ENCODE data around the gene RAP1A. TPM values are rescaled to one million over a fixed set of nuclear protein-coding genes. Genes with fewer than 3 reads are reported as not detected.

RAP1A gene
- total RNA-seq, 2 donors from 2014 or later, result 28.5 to 35.0 TPM

DNA sequence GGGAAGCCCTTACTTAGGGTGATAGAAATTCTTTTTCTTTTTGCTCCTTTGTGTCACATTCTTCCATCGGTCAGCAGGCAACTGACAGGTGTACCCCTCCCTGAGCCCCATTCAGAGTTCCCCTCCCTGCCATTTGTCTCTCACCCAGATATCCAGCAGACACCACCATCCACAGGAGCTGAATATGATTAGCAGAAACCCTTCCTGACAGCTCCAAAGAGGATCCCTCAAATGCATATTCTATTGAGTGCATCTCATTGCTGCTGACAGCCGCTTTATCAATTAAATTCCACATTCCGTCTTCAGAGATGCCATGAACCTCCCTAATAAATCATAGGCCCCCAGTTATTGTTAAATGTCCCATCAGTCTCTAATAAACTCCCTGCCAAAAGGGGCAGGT, 130.0 kb downstream of the RAP1A start:
- Mint-ChIP-seq H3K36me3 (ENCODE audit: low read depth) (no peaks in the 10 kb centered on the region), H3K4me3 (no peak overlapping the region), H3K9me3 (no peaks in the 10 kb centered on the region), H3K27me3 (ENCODE audit: insufficient read depth) (peaks cover 7% of the 10 kb centered on the region), H3K4me1 (peaks cover 3% of the 10 kb centered on the region), H3K27ac (no peak overlapping the region)
- no peak overlapping the region for H3K4me3 ChIP-seq (ENCODE audit: low read length)
- TF ChIP-seq, protein P1, sequence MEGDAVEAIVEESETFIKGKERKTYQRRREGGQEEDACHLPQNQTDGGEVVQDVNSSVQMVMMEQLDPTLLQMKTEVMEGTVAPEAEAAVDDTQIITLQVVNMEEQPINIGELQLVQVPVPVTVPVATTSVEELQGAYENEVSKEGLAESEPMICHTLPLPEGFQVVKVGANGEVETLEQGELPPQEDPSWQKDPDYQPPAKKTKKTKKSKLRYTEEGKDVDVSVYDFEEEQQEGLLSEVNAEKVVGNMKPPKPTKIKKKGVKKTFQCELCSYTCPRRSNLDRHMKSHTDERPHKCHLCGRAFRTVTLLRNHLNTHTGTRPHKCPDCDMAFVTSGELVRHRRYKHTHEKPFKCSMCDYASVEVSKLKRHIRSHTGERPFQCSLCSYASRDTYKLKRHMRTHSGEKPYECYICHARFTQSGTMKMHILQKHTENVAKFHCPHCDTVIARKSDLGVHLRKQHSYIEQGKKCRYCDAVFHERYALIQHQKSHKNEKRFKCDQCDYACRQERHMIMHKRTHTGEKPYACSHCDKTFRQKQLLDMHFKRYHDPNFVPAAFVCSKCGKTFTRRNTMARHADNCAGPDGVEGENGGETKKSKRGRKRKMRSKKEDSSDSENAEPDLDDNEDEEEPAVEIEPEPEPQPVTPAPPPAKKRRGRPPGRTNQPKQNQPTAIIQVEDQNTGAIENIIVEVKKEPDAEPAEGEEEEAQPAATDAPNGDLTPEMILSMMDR (conservative IDR thresholded peaks at IDR 0.05), result no peak
- no peak overlapping the region for H3K9ac ChIP-seq (ENCODE audit: extremely low read depth, low read length, poor library complexity, severe bottlenecking)
- peaks cover 5% of the 10 kb centered on the region for H3K4me1 ChIP-seq (ENCODE audit: control insufficient read depth, insufficient read depth, low read length)
- DNase-seq, result no peak
- WGBS, 2 experiments (ENCODE audit: insufficient coverage in 1 of 2, insufficient read length in 1 of 2), result 84 to 87% methylated on average over 3 of the region's 3 CpGs
- no peaks in the 10 kb centered on the region for H3K27me3 ChIP-seq (ENCODE audit: control insufficient read depth, insufficient read depth, low read length, poor library complexity, severe bottlenecking)
- no peaks in the 10 kb centered on the region for H3K36me3 ChIP-seq (ENCODE audit: control insufficient read depth, insufficient read depth, low read length)
- H3K27ac ChIP-seq (ENCODE audit: low read depth, low read length), result peak overlapping the region; percentile 9
- no peaks in the 10 kb centered on the region for H3K9me3 ChIP-seq (ENCODE audit: control insufficient read depth, low read length)

DNA sequence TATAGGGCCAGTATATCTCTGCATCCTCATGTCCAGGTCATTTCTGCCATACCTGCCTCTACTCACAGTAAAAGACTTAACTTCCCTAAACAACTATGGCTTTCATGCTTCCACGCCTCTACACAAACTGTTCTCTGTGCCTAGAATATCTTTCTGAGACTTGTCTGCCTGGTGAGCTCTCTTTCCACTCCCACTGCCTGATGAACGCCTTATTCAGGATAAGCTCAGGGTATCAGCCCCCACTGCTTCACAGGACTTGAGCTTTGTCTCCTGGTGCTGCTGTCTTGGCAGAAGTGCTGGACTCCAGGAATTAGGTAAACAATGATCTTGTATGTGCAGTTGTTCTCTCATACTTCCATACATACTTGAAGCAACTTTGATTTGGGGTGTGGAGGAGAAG, 131.3 kb downstream of the RAP1A start:
- H3K9ac ChIP-seq (ENCODE audit: extremely low read depth, low read length, poor library complexity, severe bottlenecking), result no peak overlapping the region
- no peaks in the 10 kb centered on the region for H3K9me3 ChIP-seq (ENCODE audit: control insufficient read depth, low read length)
- peaks cover 5% of the 10 kb centered on the region for H3K4me1 ChIP-seq (ENCODE audit: control insufficient read depth, insufficient read depth, low read length)
- H3K36me3 ChIP-seq (ENCODE audit: control insufficient read depth, insufficient read depth, low read length), result no peaks in the 10 kb centered on the region
- H3K4me3 Mint-ChIP-seq, result no peak overlapping the region
- DNase-seq, result no peak
- TF ChIP-seq, protein P1 (conservative IDR thresholded peaks at IDR 0.05), result no peak
- WGBS, 2 experiments (ENCODE audit: insufficient coverage in 1 of 2, insufficient read length in 1 of 2), result 80 to 91% methylated on average over 2 of the region's 2 CpGs
- peaks cover 6% of the 10 kb centered on the region for H3K4me1 Mint-ChIP-seq
- H3K27ac ChIP-seq (ENCODE audit: low read depth, low read length), result no peak overlapping the region
- no peak overlapping the region for H3K4me3 ChIP-seq (ENCODE audit: low read length)
- no peaks in the 10 kb centered on the region for H3K36me3 Mint-ChIP-seq (ENCODE audit: low read depth)
- no peaks in the 10 kb centered on the region for H3K27me3 ChIP-seq (ENCODE audit: control insufficient read depth, insufficient read depth, low read length, poor library complexity, severe bottlenecking)
- H3K27me3 Mint-ChIP-seq (ENCODE audit: insufficient read depth), result peaks cover 6% of the 10 kb centered on the region
- no peak overlapping the region for H3K27ac Mint-ChIP-seq
- no peaks in the 10 kb centered on the region for H3K9me3 Mint-ChIP-seq

DNA sequence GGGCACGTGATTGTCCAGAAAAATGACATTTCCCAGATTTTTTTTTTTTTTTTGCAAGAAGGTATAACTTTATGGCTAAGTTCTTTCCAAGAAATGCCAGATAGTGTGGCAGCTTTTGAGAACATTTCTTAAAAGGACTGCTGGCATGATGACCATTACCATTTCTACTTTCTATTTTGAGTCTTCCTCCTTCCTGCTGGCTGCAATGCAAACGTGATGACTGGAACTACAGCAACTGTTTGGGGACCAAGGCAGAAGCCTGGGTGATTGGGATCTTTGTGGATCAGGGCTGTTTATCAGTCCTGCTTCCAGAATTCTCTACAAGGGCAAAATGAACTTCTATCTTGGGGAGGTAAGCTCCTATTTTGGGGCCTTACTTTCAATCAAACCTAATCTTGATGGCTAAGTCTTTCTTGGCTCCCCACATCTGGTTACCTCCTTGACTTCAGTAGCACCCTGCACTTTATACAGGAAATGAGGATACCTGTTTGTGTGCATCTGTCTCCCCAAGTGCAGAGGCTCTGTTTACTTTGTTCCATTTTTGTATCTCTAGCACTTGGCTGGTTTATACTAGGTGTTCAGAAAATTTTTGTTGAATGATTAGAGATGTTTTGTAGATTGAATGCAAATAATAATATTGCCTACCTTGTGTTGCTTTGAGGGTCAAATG, 132.5 kb downstream of the RAP1A start:
- Mint-ChIP-seq H3K27me3 (ENCODE audit: insufficient read depth) (peaks cover 6% of the 10 kb centered on the region), H3K9me3 (no peaks in the 10 kb centered on the region), H3K27ac (no peak overlapping the region), H3K36me3 (ENCODE audit: low read depth) (no peaks in the 10 kb centered on the region), H3K4me1 (peaks cover 12% of the 10 kb centered on the region), H3K4me3 (no peak overlapping the region)
- no peaks in the 10 kb centered on the region for H3K36me3 ChIP-seq (ENCODE audit: control insufficient read depth, insufficient read depth, low read length)
- H3K27me3 ChIP-seq (ENCODE audit: control insufficient read depth, insufficient read depth, low read length, poor library complexity, severe bottlenecking), result no peaks in the 10 kb centered on the region
- TF ChIP-seq, protein P1 (conservative IDR thresholded peaks at IDR 0.05), result no peak
- H3K4me3 ChIP-seq (ENCODE audit: low read length), result no peak overlapping the region
- no peaks in the 10 kb centered on the region for H3K9me3 ChIP-seq (ENCODE audit: control insufficient read depth, low read length)
- no peak overlapping the region for H3K9ac ChIP-seq (ENCODE audit: extremely low read depth, low read length, poor library complexity, severe bottlenecking)
- 68% methylated on average over 2 of the region's 2 CpGs; no CpG with 5 or more reads in 1 of the 2 experiments for WGBS, 2 experiments (ENCODE audit: insufficient coverage in 1 of 2, insufficient read length in 1 of 2)
- peaks cover 5% of the 10 kb centered on the region for H3K4me1 ChIP-seq (ENCODE audit: control insufficient read depth, insufficient read depth, low read length)
- no peak for DNase-seq
- no peak overlapping the region for H3K27ac ChIP-seq (ENCODE audit: low read depth, low read length)
